Activated naive CD4-positive, alpha-beta T cell (primary cell): ENCODE data around the gene ADARB2.

Experiments used
- DNase-seq, 4 experiments: peaks; one replicate each; lab custom pipeline; 2025; lab: John Stamatoyannopoulos, UW

The ADARB2 gene

DNA sequence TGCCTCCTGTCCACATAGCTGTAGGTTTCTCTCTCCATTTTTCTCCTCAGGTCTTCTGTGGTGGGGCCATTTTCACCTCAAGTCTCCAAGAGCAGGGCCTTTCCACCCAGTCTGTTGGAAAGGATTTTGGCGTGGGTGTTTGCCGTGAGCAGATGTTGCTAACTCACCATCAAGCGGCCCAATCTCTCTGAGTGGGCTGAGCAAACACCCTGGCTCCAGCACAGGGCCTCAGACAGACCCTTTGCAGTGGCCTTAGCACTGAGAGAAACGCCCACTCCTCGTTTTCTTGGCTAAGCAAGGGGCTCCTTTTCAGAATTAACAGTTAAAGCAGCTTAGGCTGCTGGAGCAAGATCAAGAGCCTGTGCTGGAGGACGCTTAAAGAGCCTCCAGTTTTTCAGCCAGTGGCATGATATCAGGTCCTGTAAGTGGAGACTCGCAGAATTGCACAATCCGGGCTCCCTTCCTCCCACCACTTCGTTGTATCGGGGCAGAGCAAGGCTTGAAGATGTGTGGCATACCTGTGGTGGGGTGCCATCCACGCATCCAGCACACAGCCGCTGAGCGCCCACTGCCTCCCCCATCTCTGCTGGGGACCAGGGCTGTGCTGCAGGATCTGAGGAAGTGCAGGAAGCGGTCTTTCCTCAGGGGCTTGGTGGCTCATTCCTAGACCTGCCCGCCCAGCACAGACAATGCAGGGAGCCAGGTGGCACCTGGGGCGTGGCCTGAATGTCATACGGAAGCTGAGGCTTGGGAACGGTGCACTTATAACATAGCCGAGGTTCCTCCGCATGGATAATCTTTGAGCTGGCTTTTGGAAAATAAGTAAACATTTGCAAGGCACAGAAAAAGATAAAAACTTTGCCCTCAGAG is 142.7 kb downstream of the ADARB2 start:
- DNase-seq: no peak

DNA sequence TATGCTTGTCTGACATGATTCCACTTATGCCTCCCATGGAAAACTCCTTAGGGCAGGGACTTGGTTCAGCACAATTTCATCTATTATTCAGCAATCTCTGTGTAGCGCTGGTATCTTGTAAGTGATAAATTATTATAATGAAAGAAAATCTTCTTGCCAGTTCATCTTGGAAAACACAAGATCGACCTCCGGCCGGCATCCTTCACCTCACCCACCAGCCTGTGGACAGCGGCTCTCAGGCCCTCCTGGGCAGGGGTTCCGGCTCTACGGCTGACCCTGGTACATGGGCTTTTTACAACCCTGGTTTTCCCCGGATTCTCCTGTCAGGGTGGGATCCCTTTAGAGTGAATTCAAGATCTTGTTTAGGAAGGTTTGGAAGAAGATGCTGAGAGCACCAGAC is 145.6 kb downstream of the ADARB2 start:
- DNase-seq: no peak

DNA sequence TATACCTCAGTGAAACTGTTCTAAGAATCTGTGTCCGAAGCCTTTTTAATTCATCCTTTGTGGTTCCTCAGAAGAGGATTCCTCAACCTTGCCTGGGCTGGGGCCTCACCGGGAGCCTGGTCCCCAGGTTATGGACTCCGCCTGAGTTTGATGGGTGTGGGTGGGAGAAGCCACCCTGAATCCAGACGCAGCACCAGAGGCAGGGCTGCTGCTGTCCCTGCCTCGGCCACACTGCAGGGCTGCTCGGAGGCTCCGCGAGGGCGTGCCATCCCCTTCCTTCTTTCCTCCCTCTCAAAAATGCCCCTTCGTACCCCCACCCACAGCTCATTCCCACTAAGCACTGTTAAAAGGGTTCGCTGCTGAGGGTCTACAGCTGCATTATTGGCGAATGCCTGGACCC is 146.3 kb downstream of the ADARB2 start:
- no peak for DNase-seq

DNA sequence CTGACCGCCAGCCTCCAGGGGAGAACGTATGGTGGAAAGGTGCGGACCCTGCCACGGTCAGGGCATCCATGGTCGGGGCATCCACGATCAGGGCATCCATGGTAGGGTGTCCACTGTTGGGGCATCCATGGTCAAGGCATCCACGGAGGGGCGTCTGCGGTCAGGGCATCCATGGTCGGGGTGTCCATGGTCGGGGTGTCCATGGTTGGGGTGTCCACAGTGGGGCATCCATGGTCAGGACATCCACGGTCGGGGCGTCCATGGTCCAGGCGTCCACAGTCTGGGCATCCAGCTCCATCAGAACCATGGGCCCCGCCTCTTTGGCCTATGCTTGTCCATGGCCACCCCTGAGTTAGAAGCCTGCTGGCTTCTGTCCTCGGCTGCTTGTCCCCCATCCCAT is 148.1 kb downstream of the ADARB2 start:
- no peak for DNase-seq

DNA sequence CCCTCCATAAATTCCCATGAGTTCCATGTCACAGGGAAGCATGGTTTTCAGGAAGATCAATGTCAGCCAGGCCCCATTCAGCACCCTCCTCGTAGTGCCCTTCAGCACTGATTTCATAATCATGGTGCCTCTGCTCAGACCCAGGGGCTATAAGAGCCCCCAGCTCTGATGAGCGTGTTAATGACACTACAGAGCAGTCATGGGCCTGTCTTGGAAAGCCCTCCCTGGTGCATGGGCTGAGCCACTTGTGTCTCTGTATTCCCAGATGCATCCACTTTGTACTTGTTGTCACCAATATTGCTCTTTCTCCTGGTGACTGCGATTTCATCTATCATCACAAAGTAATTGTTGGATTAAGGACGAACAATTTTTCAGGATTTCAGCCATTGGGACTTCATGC is 154.6 kb downstream of the ADARB2 start:
- no peak for DNase-seq

DNA sequence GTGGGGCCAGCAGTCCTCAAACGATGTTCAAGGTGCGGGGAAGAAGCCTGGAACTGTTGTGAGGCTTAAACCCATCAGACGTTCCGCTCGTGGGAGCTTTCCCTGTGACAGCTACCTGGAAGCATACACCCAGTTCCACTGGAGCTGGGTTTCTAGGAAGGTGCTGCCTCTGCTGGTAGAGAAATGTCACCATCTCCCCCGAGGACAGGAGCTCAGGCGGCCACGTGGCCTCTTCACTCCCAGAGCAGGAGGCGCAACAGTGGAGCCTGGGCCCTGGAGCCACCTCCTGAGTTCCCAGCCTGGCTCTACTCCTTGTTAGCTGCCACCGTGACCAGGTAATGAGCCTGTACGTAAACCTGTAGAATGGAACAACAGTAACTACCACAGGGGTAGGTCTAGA is 156.1 kb downstream of the ADARB2 start:
- no peak for DNase-seq

DNA sequence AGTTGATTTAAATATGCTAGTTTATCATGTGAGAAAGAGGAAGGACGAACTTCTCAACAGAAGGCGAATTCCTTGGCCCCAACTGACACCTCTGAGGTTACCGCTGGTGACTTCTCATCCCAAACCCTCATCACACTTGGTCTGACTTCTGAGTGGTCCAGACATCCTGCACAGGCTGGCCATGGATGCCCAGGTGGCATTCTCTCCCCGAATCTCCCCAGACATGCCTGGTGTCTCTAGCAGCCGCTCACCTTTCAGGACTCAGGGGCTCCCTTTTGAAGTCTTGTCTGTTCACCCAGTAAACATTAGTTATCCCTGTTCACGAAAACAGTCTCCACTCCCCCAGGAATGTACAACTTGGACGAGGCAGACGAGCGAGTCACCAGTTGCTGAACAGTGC is 157.7 kb downstream of the ADARB2 start:
- DNase-seq: no peak

DNA sequence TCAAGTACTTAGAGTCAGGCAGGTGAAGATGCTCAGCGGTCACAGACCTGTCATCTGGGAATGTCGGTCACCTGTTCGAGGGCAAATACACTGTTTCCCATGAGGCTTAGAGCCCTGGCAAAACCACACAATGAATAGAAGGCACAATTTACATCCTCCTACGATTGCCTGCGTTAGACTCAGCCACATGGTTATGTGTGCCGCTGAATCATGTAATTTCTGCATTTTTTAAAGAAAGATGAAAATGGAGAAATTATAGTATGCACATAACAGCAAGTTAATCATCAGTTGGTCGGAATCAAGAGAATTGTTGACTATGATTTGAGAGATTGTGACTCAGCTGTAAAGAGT is 158.2 kb downstream of the ADARB2 start:
- no peak for DNase-seq

DNA sequence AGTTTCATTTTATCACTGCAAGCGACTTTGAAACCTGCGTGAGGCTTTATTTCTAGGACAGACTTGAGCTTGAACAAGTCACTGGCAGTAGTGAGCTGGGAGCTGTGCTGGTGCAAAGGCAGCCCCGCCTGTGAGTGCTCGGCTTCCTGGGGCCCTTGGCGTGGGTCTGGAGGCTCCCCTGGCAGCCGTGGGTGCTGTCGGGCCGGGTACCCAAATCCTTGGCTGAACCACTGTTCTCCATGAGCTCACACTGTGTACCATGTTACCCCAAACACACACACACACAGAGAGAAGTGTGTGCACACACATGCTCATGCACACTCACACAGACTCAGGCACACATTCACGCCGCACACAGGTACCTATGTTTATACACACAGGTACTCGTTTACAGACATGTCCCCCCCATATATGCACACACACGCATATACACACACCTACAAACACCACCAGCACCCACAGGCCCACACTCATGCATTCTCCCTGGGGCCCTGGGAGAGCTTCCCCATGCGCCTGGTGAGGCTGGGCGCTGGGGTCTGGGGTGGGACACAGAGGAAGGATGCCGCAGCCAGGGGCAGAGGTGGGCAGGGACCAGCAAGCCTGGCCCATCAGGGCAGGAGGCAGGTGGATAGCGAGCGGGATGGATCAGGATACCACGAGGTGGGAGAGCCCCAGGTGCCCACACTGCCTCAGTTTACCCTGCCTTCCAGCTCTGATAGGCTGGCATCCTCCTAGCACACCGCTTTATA is 158.8 kb downstream of the ADARB2 start:
- DNase-seq: no peak

DNA sequence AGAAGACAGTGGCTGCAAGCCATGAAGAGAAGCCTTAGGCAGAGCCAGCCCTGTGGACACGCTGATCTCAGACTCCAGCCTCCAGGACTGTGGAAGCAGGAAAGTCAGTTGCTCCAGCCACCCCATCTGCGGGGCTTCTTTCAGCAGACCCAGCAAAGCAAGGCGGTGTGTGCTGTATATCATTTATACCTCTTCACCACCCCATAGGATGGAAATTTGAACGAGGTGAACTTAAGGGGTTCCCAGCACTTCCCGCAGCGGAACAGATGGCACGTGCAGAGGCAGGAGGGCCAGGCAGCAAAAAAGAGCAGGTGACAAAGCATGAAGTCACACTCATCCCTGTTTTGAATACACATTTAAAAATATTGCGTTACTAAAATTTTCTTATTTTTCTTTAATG is 159.4 kb downstream of the ADARB2 start:
- no peak for DNase-seq

DNA sequence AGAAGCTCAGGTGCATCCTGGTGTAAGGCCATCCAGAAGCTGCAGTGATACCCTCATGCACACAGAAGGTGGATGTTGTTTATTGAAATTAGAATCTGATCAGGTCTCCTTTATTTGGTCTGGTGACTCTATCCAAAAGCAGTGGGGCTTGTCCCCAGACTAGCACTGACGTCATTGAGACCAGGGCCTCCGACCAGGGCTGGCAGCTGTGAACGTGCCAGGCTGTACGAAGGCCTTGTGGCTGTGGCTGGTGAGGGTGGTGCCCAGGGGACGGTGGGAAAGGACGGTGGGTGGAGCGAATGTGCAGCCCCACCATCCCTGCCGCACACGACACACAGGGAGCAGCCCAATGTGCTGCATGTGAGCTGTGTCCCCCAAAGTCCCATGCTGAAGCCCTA is 160.0 kb downstream of the ADARB2 start:
- no peak for DNase-seq

DNA sequence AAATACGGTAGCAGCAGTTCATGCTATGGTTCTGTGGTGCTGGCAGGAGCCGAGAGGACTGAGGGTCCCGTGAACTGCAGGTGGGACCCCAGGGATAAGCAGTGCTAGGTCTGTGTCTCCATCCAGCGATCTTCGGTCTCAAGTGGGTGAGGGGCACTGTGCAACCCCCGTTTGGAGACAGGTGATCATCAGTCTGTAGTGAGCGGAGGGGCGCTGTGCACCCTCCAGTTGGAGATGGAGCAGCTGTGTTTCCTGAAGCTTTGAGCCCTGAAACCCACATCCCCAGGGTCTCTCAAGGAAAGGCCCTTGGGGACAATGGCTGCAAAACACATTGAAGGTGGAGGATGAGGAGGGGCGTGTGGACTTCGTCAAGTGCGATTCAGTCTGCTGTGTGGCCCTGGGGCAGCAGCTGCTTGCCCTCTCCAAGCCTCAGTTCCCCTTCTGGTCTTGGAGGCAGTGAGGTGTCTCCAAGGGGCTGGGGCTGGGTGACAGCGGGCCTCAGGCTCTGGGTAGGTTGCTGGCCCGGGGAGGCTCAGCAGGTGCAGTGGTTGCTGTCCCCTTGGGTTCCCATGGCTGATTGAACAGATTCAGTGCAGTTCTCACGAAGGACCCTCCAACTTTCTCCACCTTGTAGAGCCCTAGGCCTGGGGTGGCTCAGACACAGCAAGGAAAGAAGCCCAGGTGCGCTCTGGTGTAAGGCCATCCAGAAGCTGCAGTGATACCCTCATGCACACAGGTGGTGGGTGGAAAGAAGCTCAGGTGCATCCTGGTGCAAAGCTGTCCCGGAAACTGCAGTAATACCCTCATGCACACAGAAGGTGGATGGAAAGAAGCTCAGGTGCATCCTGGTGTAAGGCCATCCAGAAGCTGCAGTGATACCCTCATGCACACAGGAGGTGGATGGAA is 160.6 kb downstream of the ADARB2 start:
- DNase-seq: no peak

DNA sequence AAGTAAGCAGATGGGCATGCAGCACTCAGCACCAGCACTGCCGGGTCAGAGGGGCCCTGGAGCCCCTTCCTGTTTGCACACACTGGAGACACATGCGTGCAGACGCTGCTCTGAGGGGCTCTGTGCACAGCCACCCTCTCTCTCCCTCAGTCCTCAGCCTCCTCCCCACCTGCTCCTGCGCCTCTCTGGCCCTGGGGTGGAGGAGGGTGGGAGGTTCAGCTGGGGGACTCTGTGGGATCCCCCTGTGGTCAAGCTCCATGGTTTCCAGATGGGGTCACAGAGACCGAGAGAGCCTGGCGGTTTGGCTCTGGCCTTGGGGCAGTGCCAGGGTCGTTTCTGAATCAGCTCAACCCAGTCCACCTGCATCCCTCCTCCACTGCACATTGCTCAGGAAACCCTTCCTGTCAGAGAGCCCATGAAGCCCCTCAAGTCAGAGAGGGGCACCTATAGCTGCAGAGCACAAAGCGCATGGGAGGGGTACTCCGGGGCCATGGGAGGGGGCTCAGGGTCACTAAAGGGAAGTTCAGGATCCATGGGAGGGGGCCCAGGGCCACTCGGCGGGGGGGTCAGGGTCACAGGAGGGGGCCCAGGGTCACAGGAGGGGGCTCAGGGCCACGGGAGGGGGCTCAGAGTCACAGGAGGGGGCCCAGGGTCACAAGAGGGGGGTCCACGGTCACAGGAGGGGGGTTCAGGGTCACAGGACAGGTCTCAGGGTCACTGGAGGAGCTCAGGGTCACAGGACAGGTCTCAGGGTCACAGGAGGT is 161.7 kb downstream of the ADARB2 start:
- no peak for DNase-seq

DNA sequence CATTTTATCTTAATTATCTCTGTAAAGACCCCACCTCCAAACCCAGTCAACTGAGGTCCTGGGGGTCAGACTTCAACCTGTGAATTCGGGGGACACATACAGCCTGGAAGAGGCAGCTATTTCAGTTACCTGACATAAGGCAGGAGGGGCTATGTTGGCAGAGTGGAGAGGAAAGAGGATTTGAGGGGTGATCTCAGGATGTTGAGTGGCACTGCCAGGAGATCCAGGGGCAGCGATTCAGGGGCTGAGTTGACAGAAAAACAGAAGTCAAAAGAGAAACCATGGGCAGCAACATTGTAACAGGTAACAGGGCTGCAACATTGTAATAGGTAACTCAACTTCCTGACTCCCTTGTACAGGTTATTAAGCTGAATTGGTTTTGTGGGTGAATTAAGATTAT is 162.6 kb downstream of the ADARB2 start:
- no peak for DNase-seq

DNA sequence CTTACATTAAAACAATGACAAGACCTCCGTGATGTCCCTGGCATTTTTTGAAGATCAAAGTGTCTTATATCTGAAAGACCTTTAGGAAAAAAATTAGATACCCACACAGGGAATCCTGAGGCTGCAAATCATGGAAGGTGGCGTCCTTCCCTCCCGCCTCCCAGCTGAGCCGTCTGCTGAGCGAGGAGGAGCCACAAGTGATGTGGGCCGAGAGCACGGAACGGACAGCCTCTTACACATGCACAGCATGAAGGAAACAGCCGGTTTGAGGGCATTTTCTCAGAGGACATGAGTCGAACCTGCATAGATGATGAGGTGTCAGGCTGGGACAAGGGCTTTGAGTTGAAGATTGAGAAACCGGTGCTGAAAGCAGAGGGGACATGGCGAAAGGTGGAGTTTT is 163.3 kb downstream of the ADARB2 start:
- DNase-seq: no peak

DNA sequence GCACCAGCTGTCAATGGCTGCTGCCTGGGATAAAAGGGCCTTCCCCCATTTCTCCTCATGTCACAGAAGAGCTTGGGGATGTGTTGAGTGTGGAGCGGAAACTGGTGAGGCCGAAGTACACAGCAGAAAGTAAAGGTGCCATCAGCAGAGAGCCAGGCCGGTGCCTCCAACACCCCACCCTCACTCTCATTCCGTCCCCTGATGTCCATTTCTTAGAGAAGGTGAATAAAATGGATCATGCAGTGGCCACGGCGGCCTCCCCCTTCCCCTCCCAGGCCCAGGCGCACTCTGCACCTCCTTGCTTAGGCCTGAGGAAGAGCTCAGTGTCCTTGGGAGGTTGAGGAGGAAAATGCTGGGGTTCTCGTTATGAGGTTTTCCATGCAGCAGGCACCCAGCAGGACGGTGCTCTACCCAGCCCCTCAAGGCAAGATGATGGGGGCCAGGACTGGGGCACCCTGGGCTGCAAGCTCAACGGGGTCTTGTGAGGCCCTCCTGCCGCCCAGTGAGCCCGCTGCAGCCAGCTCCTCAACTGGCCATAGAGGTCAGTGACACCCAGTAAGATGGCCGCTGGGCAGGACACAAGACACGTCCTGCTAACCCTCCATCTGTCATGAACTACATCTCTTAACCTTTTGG is 163.9 kb downstream of the ADARB2 start:
- no peak for DNase-seq

DNA sequence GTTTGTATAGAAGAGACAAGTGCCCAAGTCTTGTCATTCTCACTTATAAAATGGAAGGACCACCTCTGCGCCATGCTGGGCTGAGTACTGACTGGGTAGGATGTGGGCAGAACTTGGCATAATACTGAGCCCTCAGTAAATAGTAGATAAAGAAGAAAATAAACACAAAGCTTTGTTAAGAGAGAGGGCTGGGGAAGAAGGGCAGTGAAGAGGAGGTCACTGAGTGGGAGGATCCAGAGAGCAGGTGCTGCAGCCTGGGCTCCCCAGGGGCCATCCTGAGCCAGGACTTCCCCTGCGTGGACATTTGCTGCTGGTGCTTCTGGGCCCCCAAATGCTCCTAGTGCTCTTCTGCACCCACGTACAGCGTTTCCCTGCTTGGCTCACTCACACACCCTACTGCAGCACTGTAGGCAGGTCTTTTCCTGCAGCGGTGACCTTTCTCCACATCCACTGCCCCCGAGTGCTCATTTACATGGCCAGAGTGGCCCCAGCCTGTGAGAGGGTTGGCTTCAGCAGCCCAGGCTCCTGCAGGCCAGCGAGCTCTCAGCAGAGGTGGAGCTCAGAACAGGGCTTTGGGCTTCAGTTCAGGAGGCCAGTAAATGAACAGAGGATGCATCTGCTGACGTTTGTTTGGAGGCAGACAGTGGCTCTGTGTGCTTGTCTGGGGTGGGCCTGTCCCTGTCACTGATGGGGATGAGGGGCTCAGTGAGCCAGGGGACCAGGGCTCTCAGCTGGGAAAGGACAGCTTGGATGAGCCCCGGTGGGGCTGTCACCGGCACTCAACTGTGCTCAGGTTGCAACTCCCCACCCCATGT is 164.6 kb downstream of the ADARB2 start:
- no peak for DNase-seq

DNA sequence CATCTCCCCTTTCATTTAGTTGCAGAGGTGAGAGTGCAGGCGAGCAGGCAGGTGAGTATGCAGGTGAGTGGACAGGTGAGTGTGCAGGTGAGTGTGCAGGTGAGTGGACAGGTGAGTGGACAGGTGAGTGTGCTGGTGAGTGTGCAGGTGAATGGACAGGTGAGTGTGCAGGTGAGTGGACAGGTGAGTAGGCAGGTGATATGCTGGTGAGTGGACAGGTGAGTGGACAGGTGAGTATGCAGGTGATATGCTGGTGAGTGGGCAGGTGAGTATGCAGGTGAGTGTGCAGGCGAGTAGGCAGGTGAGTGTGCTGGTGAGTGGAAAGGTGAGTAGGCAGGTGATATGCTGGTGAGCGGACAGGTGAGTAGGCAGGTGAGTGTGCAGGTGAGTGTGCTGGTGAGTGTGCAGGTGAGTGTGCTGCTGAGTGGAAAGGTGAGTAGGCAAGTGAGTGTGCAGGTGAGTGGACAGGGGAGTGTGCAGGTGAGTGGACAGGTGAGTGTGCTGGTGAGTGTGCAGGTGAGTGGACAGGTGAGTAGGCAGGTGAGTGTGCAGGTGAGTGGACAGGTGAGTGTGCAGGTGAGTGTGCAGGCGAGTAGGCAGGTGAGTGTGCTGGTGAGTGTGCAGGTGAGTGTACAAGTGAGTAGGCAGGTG is 165.6 kb downstream of the ADARB2 start:
- no peak for DNase-seq

DNA sequence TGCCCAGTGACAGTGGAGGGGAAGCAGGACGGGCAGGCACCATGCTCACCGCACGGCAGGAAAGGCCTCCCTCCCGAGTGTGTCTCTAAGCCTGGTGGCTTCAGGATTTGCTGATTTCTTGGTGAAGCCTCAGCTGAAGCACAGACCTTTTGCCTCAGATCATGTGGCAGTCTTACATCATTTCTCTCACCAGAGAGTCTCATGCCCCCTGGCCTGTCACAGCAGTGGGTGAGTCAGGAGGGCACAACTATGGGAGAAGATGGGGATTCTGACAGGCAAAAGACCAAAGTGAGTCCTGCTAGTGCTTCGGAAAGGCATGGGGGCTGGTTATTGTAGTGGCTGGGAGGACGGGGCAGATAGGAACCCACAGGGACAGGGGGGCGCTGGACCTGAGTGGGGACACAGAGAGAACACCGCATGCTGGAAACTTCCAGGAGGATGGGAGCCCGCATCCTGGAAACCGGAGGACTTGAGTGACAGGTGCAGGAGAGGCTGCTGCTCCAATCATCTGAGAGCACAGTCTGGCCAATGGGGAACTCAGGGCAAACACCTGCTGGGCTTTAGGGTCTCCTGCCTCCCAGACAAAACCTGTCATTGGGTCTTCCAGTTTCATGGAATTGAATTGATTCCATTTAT is 166.8 kb downstream of the ADARB2 start:
- no peak for DNase-seq
